Raji (cell line): Measurements from ENCODE around the gene MYH9.

ENCODE experiments used
- POLR2A ChIP-seq: IDR thresholded peaks from 2 replicates; pipeline ENCODE4 v1.6.1; 2011; ENCODE audit warnings: low read depth, low read length, control low read depth; ENCODE audit not compliant: insufficient read depth

Gene MYH9

GRCh38 chr22:36351921-36352802, 35.6 kb downstream of the MYH9 start:
- no peak for TF ChIP-seq POLR2A

GRCh38 chr22:36350751-36351594, 36.8 kb downstream of the MYH9 start:
- no peak for TF ChIP-seq POLR2A

GRCh38 chr22:36349726-36350125, 38.0 kb downstream of the MYH9 start:
- no peak for TF ChIP-seq POLR2A

- TF ChIP-seq POLR2A, result no peak
Measured at GRCh38 chr22:36348760-36349159, 39.0 kb downstream of the MYH9 start.

GRCh38 chr22:36347094-36347493, 40.7 kb downstream of the MYH9 start:
- no peak for TF ChIP-seq POLR2A

- no peak for TF ChIP-seq POLR2A
Measured at GRCh38 chr22:36344106-36344827, 43.5 kb downstream of the MYH9 start.

GRCh38 chr22:36343720-36344105, 44.1 kb downstream of the MYH9 start:
- TF ChIP-seq POLR2A, result no peak

GRCh38 chr22:36343070-36343719, 44.6 kb downstream of the MYH9 start:
- no peak for TF ChIP-seq POLR2A

- no peak for TF ChIP-seq POLR2A
Measured at GRCh38 chr22:36341640-36342041, 46.1 kb downstream of the MYH9 start.

- no peak for TF ChIP-seq POLR2A
Measured at GRCh38 chr22:36340621-36341020, 47.1 kb downstream of the MYH9 start.

GRCh38 chr22:36339171-36340065, 48.3 kb downstream of the MYH9 start:
- no peak for TF ChIP-seq POLR2A

GRCh38 chr22:36337365-36338130, 50.2 kb downstream of the MYH9 start:
- no peak for TF ChIP-seq POLR2A
